ENCODE data around the gene MRPS25. TPM values are rescaled to one million over a fixed set of nuclear protein-coding genes. Genes with fewer than 3 reads are reported as not detected.

Gene MRPS25
- total RNA-seq, 1 experiment from 2014 or later: 25.8 TPM

Other genes with a start within 250 kb of the MRPS25 start
- not detected in 2 replicates for gene FGD5, start 246.4 kb downstream of the MRPS25 start, total RNA-seq (2014; rRNA removed; shearing (Covaris generic))
- 14.1 and 18.0 TPM in 2 replicates for gene NR2C2, start 117.7 kb downstream of the MRPS25 start, total RNA-seq (2014; rRNA removed; shearing (Covaris generic))
- gene RBSN, start 33.8 kb upstream of the MRPS25 start, total RNA-seq (2014; rRNA removed; shearing (Covaris generic)): 5.6 and 5.8 TPM in 2 replicates
- gene CAPN7, start 140.9 kb upstream of the MRPS25 start, total RNA-seq (2014; rRNA removed; shearing (Covaris generic)): 12.3 and 16.6 TPM in 2 replicates

All from HT-29 (cell line).